Measurements from ENCODE around the gene RNF217.

GRCh38 chr6:125101631-125102030 is 139.4 kb downstream of the RNF217 start:
- TF ChIP-seq, protein P1, sequence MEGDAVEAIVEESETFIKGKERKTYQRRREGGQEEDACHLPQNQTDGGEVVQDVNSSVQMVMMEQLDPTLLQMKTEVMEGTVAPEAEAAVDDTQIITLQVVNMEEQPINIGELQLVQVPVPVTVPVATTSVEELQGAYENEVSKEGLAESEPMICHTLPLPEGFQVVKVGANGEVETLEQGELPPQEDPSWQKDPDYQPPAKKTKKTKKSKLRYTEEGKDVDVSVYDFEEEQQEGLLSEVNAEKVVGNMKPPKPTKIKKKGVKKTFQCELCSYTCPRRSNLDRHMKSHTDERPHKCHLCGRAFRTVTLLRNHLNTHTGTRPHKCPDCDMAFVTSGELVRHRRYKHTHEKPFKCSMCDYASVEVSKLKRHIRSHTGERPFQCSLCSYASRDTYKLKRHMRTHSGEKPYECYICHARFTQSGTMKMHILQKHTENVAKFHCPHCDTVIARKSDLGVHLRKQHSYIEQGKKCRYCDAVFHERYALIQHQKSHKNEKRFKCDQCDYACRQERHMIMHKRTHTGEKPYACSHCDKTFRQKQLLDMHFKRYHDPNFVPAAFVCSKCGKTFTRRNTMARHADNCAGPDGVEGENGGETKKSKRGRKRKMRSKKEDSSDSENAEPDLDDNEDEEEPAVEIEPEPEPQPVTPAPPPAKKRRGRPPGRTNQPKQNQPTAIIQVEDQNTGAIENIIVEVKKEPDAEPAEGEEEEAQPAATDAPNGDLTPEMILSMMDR (IDR thresholded peaks at IDR 0.05; ENCODE audit: insufficient read depth, low read length) = no peak
- TF ChIP-seq GABPA (IDR thresholded peaks at IDR 0.05; ENCODE audit: low read depth) = no peak
- TF ChIP-seq REST (IDR thresholded peaks at IDR 0.05; ENCODE audit: insufficient replicate concordance, low read depth) = no peak
